HG03280 (cell line): ENCODE data around the gene EEPD1.
"Not testable (repeated sequence)": the region's sequence is repeated elsewhere in the genome, so short reads cannot be mapped to it uniquely, and the experiment has no call there.

Experiments used
- ATAC-seq: cut with Tn5 transposase; IDR thresholded peaks from one replicate; pipeline ENCODE4 v1.9.1; 2021; ENCODE audit warnings: mild to moderate bottlenecking, moderate library complexity; ENCODE audit not compliant: unreplicated experiment

EEPD1 gene

DNA sequence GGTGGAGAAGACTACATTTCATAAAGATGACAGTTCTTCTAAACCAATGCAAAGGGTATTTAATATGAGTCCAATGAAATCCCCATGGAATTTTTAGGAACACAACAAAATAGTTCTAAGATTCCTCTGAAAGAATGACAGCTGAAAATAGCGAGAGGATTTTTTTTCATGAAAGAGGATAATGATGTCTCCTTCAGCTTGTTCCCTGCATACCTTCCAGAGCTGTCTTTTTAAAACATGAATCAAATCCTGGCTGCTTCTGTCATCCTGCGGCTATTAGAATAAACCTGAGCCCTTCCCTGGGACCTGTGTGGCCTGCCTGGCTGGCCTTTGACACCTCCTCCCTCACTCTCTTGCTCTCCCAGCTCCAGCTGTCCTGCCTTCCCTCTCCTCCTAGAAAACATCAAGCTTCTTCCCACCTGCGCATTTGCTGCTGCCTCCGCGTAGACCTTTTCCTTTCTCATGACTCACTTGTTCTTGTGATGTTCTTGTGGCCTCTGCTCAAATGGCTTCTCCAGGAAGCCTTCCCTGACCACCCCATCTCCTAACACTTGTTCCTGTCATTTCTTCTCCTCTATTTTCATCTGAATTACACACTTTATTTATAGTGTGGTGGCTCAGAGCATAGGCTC lies 57.4 kb downstream of the EEPD1 start:
- ATAC-seq, result no peak

DNA sequence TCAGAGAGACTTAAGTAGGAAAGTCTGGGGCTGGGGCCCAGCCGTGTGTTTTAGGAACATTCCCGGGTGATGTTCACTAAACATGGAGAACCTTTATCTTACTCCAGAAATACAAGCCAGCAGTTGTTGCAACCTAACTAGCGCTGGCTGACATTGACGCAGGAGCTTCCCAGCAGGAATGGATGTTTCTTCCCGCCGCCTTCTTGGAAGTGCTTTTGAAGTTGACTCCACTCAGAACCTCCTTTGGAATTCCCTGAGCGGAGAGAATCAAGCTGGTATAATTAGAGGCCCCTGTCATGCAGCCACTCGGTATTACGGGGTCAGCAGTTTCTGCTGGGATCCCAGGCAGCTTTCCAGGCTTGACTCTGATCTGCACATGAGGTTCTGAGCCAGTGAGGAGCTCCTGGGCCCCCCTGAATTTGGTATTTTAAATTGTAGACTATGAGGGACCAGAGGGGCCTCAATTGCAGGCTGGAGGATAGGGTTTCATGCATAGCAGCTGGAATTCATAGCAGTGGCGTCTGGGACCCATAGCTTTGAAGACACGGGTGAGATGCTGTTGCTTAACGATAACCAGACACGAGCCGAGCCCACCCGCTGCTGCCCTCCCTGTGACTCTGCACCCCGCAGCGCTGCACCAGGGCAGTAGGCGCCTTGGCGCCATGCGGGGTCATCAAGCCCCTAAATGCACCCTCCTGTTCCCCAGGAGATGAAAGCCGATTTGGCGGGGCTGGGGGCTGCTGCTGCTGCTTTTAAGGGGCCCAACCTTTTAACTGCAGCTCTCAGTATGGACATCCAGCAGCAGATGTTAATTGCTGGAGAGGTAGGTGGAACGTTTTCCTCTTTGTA lies 61.8 kb downstream of the EEPD1 start:
- no peak for ATAC-seq

DNA sequence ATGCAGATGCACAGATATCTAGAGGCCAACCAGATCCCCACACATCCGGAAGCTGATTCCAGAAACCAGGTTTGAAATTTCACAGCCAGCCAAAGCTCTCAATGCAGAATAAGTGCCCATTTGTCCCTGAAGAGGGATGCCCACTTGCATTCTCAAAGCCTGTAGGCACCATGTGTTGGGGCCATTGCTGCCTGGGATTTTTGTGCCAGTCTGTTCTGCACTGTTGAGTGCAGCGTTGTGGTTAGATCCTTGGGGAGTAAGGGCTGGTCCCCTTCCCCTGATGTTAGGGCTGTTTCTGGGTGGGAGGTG lies 62.4 kb downstream of the EEPD1 start:
- ATAC-seq, result no peak

DNA sequence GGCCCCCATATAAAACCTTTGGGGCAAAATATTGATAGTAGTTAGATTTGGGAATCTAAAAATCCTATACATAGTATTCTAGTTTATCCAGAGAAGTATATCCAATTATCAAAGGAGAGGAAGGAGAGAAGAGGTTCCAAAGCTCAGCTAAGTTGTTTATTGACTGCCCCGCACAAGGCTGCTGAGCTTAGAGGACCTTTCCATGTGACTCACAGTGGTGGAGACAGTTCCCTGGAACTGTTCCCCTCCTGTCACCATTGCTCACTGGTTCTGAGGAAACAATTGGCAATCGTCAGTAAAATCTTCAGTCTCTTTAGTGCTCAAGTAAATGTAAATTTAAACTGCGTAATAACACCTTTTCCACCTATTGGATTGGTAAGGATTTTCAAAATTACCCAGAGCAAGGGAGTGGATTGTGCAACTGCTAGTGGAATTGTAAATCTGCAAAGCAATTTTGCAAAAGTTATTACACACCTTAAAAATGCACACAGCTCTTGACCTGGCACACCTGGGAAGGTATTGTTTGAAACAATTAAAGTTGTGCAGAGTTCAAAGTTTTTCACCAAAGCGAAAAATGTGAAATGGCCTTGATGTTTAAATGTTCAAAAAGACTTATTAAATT lies 63.1 kb downstream of the EEPD1 start:
- no peak for ATAC-seq

DNA sequence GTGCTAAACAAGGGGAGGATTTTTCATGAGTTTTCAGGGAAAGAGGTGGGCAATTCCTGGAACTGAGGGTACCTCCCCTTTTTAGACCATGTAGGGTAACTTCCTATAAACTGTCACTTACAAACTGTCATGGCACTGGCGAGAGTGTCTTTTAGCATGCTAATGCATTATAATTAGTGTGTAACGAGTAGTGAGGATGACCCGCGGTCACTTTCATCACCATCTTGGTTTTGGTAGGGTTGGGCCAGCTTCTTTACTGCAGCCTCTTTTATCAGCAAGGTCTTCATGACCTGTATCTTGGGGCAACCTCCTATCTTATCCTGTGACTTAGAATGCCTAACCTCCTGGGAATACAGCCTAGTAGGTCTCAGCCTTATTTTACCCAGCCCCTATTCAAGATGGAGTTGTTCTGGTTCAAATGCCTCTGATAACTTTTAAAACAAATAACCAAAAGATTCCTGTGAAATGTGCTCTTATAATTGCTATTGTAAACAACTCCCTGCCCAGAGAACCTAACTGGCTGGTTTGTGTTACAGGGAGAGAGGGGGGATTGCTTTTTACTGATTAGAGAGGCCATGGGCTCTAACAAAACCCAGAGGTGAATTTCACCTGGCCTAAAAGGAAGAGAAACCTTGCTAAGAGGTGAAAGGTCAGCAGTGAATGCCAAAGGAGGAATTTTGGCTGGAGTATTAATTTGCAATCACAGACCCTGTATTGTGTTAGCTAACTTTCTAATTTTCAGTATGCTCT lies 64.3 kb downstream of the EEPD1 start:
- no peak for ATAC-seq

DNA sequence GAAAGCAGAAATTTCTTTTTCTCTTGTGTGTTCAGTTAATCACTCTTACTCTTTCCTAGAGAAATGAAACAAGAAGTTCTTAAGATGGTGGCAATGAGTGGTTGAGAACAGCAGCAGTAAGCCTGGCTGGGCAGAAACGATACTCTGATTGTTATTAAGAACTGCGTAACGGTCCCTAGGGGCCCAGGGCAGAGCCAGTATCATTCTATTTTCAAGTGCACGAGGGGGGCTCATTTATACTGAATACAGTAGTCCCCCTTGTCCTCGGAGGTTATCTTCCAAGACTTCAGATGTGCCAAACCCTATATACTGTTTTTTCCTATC lies 64.9 kb downstream of the EEPD1 start:
- no peak for ATAC-seq

DNA sequence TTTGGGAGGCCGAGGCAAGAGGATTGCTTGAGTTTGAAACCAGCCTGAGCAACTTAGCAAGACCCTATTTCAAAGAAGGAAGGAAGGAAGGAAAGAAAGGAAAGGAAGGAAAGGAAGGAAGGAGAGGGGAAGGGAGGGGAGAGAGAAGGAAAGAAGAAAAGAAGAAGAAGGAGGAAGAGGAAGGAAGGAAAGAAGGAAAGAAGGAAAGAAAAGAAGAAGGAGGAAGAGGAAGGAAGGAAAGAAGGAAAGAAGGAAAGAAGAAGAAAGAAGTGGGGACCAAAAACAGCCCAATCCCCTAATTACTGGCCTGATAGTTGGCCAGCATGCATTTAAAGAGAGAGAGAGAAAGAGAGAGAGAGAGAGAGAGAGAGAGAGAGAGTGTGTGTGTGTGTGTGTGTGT lies 66.4 kb downstream of the EEPD1 start:
- ATAC-seq, result no peak

DNA sequence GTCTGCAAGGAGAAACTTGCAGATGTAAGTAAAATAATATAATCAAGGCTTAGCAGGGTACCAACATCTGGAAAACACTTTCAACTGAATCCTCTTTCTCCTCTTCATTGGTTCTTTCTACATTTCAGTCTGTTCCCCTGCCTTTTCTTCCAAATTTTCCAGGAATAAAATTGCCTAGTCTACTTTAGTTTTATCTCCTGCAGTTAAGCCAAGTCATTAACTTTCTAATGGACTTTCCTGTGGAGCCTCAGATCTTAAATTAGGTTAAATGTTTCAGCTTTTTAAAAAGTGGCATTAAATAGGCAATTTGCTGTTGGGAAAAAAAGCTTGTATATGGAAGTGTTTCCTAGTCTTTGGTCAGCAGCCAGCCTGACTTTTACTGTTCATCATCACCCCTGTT lies 70.8 kb downstream of the EEPD1 start:
- ATAC-seq, result no peak

DNA sequence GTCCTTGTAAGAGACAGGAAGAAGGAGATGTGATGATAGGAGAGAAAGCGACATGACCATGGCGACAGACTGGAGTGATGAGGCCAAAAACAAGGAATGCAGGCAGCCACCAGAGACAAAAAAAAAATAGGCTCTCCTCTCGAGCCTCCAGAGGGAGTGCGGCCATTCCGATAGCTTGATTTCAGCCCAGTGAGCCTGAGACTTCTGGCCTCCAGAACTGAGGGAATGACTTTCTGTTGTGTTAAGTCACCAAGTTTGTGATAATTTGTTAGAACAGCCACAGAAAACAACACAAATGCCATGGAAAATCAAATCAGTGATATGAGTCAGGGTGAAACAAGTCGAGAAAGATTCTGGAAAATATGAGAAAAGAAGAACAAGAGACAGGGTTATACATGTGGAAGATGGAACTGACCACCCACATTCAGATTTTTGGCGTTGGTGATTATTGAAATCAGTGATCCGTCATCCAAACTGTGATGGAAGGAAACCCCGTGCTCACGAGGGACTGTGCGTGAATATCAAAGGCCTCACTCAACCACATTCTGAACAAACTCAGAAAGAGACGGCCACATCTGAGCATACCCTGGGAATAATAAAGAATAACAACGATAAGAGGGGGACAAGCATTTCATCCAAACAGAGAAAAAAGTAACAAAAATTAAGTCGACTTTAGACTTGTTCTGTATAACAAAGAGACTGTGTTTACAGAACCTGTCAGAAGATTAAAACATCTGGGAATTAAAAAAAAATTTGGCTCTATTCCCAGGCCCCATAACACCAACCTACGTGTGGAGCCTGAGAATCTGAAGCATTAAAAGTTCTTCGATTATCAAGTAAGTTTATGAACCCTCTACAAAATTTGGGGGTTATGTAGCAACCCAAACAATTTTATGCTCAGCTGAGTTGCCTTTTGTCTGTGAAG lies 72.1 kb downstream of the EEPD1 start:
- ATAC-seq, result no peak

DNA sequence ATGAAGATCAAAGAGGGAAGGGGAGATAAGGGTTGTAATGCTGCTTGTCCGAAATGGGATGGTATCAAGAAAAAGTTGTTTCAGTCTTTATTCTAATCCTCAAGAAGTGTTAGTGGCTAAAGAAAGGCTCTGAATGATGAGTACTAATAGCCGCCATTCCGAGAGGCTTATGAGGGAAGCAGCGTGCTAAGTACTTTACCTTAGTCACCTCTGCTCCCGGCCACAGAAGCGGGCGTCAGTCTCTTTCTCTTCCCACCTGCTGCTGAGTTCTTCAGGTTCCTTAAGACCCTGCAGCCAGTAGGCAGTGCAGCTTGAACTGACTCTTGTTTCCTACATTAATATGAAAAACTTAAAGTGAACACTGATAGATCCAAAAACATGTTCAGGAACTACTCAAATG lies 73.1 kb downstream of the EEPD1 start:
- ATAC-seq, result no peak

DNA sequence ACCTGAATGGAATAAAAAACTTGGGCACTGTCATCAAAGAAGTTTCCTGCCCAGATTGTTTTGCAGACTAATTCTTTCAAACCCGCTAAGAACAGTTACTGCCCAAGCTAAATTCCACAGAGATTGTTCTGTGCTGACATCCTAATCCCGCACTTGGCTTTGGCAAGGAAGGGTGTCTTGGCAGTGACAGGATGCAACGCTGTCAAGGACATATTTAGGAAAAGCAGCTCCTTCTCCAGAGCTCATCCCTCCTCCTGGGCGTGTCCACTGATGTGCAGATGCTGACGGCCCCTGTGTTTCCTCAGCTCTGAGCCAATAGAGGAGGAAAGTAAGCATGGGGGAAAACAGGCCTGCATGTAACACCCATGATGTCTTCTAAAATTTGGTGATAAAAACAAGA lies 74.2 kb downstream of the EEPD1 start:
- ATAC-seq, result no peak

DNA sequence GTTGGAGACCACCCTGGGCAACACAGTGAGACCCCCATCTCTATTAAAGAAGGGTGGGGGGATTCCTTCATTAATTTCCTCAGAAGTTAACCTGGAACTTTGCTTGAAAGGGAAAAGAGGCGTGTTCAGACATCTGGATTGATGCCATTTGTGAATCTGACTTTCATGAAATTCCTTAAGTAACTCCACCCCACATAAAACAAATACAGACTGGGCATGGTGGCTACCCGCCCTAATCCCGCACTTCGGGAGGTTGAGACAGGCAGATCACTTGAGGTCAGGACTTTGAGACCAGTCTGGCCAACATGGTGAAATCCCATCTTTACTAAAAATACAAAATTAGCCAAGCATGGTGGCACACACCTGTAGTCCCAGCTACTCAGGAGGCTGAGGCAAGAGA lies 75.0 kb downstream of the EEPD1 start:
- no peak for ATAC-seq

DNA sequence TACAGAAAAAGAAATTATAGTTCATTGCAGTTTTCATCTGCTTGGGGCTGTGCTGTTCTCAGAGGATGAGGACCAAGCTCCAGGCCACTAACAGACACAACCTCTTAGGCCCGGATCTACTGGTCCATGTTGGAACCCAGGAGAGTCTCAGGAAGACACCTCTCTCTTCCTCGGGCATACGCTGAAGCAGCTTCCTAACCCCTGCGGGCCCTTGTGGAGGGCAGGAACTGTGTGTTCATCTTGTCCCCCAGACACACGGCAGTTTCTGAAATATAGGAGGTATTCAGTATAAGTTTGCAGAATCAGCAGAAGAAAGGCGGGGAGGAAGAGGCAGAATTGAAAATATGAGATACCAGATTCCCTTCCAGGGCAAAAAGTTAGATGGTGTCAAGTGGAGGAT lies 78.4 kb downstream of the EEPD1 start:
- no peak for ATAC-seq

DNA sequence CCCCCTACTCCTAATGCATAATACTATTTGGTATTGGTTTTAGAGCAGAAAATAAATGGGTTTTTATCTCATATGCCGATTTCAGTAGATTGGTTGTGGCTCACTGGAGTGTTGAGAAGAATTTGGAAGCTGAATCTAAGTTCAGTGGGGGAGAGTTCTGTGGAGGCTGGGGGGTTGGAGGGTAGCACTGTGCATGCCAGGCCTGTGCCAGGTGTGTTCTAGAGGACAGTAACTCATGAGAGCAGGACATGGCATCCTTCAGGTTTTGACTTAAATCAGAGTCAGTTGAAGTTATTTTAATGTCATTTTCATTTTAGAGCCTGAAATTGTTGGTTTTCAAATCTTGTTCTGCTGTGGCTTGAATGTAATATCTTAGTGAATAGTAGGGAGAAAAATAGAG lies 79.5 kb downstream of the EEPD1 start:
- no peak for ATAC-seq

DNA sequence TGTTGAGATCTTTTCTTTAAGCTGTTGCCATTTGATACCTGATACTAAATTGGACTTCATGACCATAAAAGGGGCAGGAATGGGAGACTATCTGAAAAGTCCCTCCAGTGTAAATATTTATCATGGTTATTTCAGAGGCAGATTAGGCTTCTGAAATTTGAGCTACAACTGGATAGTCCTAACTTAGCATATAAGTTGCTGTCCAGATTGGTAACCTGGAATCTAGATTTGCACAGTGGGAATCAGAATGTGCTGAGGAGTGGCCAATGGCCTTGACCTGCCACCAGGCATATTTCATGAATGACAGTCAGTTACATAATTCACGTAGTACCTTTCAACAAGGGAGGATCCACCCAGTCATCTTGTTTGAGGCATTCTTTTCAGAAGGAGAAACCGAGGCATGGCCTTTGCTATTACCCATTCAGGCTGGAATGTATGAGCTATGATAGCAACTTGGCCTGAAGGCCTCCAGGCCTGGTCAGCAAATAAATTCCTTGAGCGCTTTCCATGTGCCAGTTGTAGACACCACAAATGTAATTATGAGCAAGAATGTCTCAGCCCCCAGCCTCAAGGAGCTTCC lies 80.0 kb downstream of the EEPD1 start:
- no peak for ATAC-seq

DNA sequence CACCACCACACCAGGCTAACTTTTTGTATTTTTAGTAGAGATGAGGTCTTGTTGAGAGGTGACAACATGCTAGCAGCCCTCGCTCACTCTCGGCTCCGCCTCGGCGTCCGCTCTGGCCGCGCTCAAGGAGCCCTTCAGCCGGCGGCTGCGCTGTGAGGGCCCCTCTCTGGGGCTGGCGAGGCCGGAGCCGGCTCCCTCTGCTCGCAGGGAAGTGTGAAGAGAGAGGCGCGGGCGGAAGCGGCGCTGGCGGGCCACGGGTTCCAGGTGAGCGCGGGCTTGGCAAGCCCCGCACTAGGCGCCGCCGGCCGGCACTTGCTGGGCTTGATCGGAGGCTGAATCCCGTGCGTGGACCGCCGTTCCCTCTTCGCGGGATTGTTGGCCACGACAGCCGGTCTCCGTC lies 83.0 kb downstream of the EEPD1 start:
- ATAC-seq, result no peak

DNA sequence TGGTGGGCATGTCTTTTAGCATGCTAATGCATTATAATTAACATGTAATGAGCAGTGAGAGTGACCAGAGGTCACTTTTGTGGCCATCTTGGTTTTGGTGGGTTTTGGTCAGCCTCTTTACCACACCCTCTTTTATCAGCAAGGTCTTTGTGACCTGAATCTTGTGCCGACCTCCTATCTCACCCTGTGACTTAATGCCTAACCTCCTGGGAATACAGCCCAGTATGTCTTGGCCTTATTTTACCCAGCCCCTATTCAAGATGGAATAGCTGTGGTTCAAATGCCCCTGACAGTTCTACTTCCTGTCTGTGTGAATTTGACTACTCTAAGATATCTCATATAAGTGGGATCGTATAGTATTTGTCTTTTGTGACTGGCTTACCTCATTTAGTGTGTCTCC lies 85.1 kb downstream of the EEPD1 start:
- no peak for ATAC-seq

DNA sequence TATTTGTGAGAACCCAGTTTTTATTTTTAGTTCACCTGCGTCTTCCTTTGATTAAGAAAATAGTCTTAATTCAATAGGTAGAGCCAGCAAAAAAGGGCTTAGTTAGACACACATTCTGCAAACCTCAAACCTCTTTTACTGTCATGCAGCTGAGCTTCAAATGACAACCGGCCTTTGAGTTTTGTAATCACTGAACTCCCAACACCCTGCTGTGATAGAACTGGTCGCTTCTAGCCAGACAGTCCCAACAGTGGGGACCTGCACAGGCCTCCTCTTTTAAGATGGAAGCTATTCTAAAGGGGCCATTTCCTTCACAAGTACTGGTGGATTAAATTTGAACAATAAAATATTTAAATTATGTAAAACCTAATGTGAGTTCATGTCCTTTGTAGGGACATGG lies 90.3 kb downstream of the EEPD1 start:
- ATAC-seq, result not testable (repeated sequence)

DNA sequence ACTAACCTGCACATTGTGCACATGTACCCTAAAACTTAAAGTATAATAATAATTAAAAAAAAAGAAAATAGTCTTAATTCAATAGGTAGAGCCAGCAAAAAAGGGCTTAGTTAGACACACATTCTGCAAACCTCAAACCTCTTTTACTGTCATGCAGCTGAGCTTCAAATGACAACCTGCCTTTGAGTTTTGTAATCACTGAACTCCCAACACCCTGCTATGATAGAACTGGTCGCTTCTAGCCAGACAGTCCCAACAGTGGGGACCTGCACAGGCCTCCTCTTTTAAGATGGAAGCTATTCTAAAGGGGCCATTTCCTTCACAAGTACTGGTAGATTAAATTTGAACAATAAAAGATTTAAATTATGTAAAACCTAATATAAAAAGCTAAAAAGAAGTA lies 90.9 kb downstream of the EEPD1 start:
- ATAC-seq, result not testable (repeated sequence)

DNA sequence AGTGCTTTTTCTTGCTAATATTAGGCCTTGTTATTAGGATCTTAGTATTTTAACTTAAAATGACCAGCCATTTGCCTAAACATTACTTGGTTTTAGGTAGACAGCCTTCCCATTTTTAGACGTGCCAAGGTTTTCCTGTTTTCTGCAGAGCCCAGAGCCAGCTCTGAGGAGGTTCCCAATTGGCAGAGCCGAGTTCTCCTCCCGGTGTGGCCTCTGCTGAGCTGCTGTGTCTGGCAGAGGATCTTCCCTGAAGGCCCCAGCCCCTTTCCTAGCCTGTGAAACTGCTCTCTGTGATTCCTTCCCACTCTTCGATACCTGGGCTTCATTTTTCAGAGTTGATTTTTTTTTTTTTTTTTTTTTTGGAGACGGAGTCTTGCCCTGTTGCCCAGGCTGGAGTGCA lies 91.4 kb downstream of the EEPD1 start:
- ATAC-seq, result no peak
